Testis (tissue), 2 donors: ENCODE measurements around the gene PARP2.

Experiments
- POLR2A ChIP-seq: fragments of 450-650 bp; IDR thresholded peaks from one replicate; pipeline ENCODE4 v1.6.1; 2017; ENCODE audit warnings: antibody characterized with exemption, mild to moderate bottlenecking, moderate library complexity
- TF ChIP-seq, protein P1 (sequence below), 3 experiments: fragments of 450-650 bp in 2 of 3; fragments of 200-600 bp in 1 of 3; sonication (generic) in 1 of 3; IDR thresholded peaks; one replicate each; pipeline ENCODE4 v1.5.1; 2016 to 2019; ENCODE audit warnings: antibody characterized with exemption in 3 of 3, mild to moderate bottlenecking in 2 of 3, moderate library complexity in 1 of 3

DNA sequence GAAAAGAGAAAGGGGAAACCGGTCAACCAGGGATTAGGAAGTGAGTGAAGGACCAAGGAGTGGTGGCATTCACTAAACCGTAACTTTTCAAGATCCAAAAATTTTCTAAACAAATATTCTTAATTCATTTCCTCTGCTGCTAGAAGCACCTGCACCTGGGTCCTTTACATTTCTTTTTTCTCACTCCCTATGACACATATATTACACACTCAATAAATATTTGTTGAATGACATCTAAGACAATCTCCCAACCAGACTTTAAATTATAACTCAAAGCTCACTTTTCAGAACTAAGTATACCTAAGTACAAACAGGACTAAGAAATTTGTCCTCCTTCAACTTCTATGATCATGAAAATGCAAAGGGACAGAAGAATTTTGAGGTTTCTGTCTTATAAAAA is 48.8 kb upstream of the PARP2 start:
- TF ChIP-seq, protein P1, sequence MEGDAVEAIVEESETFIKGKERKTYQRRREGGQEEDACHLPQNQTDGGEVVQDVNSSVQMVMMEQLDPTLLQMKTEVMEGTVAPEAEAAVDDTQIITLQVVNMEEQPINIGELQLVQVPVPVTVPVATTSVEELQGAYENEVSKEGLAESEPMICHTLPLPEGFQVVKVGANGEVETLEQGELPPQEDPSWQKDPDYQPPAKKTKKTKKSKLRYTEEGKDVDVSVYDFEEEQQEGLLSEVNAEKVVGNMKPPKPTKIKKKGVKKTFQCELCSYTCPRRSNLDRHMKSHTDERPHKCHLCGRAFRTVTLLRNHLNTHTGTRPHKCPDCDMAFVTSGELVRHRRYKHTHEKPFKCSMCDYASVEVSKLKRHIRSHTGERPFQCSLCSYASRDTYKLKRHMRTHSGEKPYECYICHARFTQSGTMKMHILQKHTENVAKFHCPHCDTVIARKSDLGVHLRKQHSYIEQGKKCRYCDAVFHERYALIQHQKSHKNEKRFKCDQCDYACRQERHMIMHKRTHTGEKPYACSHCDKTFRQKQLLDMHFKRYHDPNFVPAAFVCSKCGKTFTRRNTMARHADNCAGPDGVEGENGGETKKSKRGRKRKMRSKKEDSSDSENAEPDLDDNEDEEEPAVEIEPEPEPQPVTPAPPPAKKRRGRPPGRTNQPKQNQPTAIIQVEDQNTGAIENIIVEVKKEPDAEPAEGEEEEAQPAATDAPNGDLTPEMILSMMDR (IDR thresholded peaks at IDR 0.05): no peak
- no peak for TF ChIP-seq POLR2A
